ENCODE data around the gene METTL6.

The METTL6 gene

GRCh38 chr3:15375461-15376000 is 51.8 kb downstream of the METTL6 start:
- Histone ChIP-seq H3F3A (ENCODE audit: control insufficient read depth, insufficient read depth) (no peaks in the 10 kb centered on the region), H3K4me1 (ENCODE audit: control insufficient read depth, low read length) (peaks cover 29% of the 10 kb centered on the region), H3K4me2 (ENCODE audit: low read length) (no peak overlapping the region), H3K27ac (ENCODE audit: low read depth, low read length) (no peak overlapping the region), H3K9me3 (ENCODE audit: control insufficient read depth, insufficient read depth, low read length) (no peaks in the 10 kb centered on the region), H3K27me3 (ENCODE audit: control insufficient read depth, low read length) (no peaks in the 10 kb centered on the region), H3K36me3 (ENCODE audit: control insufficient read depth, low read length) (no peaks in the 10 kb centered on the region), H3K4me3 (ENCODE audit: low read length) (no peak overlapping the region), H3K79me2 (ENCODE audit: control insufficient read depth, low read length) (no peaks in the 10 kb centered on the region), H3K9me2 (replicated peaks; ENCODE audit: control insufficient read depth, low read length) (no peaks in the 10 kb centered on the region), H4K20me1 (ENCODE audit: control insufficient read depth, insufficient read depth, low read depth, low read length) (no peaks in the 10 kb centered on the region)
- TF ChIP-seq EZH2phosphoT487 (IDR thresholded peaks at IDR 0.05; ENCODE audit: borderline replicate concordance, low read length) (no peak), CTCF (IDR thresholded peaks at IDR 0.05; ENCODE audit: low read depth, low read length, poor library complexity, severe bottlenecking) (no peak)

- TF ChIP-seq EZH2phosphoT487 (IDR thresholded peaks at IDR 0.05; ENCODE audit: borderline replicate concordance, low read length) (no peak), CTCF (IDR thresholded peaks at IDR 0.05; ENCODE audit: low read depth, low read length, poor library complexity, severe bottlenecking) (no peak)
- no peaks in the 10 kb centered on the region for H3F3A ChIP-seq (ENCODE audit: control insufficient read depth, insufficient read depth)
Observed at GRCh38 chr3:15372918-15373317, 54.4 kb downstream of the METTL6 start.

GRCh38 chr3:15368561-15369135 is 58.7 kb downstream of the METTL6 start:
- Histone ChIP-seq H3K4me3 (ENCODE audit: low read length) (no peak overlapping the region), H3K4me2 (ENCODE audit: low read length) (no peak overlapping the region), H3K9me3 (ENCODE audit: control insufficient read depth, insufficient read depth, low read length) (no peaks in the 10 kb centered on the region), H3K9me2 (replicated peaks; ENCODE audit: control insufficient read depth, low read length) (no peaks in the 10 kb centered on the region), H3F3A (ENCODE audit: control insufficient read depth, insufficient read depth) (no peaks in the 10 kb centered on the region), H3K27me3 (ENCODE audit: control insufficient read depth, low read length) (no peaks in the 10 kb centered on the region), H3K27ac (ENCODE audit: low read depth, low read length) (no peak overlapping the region), H4K20me1 (ENCODE audit: control insufficient read depth, insufficient read depth, low read depth, low read length) (no peaks in the 10 kb centered on the region), H3K36me3 (ENCODE audit: control insufficient read depth, low read length) (no peaks in the 10 kb centered on the region), H3K4me1 (ENCODE audit: control insufficient read depth, low read length) (peaks cover 35% of the 10 kb centered on the region), H3K79me2 (ENCODE audit: control insufficient read depth, low read length) (no peaks in the 10 kb centered on the region)
- no peak for TF ChIP-seq CTCF (IDR thresholded peaks at IDR 0.05; ENCODE audit: low read depth, low read length, poor library complexity, severe bottlenecking)
- TF ChIP-seq EZH2phosphoT487 (IDR thresholded peaks at IDR 0.05; ENCODE audit: borderline replicate concordance, low read length), result no peak

More at GRCh38 chr3:15372918-15373317, 54.4 kb downstream of the METTL6 start:
- no peaks in the 10 kb centered on the region for H3K79me2 ChIP-seq (ENCODE audit: control insufficient read depth, low read length)
- no peak overlapping the region for H3K4me3 ChIP-seq (ENCODE audit: low read length)
- H3K9me3 ChIP-seq (ENCODE audit: control insufficient read depth, insufficient read depth, low read length), result no peaks in the 10 kb centered on the region
- H3K9me2 ChIP-seq (replicated peaks; ENCODE audit: control insufficient read depth, low read length), result no peaks in the 10 kb centered on the region
- no peaks in the 10 kb centered on the region for H4K20me1 ChIP-seq (ENCODE audit: control insufficient read depth, insufficient read depth, low read depth, low read length)
- peaks cover 28% of the 10 kb centered on the region for H3K4me1 ChIP-seq (ENCODE audit: control insufficient read depth, low read length)
- H3K27ac ChIP-seq (ENCODE audit: low read depth, low read length), result no peak overlapping the region
- no peaks in the 10 kb centered on the region for H3K27me3 ChIP-seq (ENCODE audit: control insufficient read depth, low read length)
- no peak overlapping the region for H3K4me2 ChIP-seq (ENCODE audit: low read length)
- no peaks in the 10 kb centered on the region for H3K36me3 ChIP-seq (ENCODE audit: control insufficient read depth, low read length)
